OCI-LY3 (cell line): ENCODE data around the gene NPY.

Experiments used
- CTCF ChIP-seq: fragments of 200-600, 300-600 bp; sonication (generic); IDR thresholded peaks from 2 replicates; pipeline ENCODE4 v1.5.1; 2014; ENCODE audit warnings: antibody characterized with exemption, low read length, low read depth
- EZH2phosphoT487 ChIP-seq: fragments of 200-600 bp; shearing (Covaris generic); IDR thresholded peaks from 2 replicates; pipeline ENCODE4 v1.6.1; 2018; ENCODE audit warnings: antibody characterized with exemption, mixed run types, low read depth

DNA sequence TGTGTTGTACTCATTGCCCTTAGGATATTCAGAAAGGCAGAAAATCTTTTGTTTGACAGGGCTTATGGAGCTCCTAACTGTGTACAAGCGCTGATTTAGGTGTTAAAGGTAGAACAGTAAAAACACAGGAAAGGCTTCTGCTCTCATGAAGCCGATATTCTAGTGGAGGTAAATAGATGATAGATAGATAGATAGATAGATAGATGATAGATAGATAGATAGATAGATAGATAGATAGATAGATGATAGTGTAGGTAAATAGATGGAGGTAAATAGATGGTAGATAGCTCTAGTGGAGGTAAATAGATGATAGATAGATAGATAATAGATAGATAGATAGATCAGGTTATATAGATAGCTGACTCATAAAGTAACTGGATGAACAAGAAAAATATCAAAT, 39.4 kb upstream of the NPY start:
- TF ChIP-seq CTCF (no peak), EZH2phosphoT487 (no peak)
